HG03139 (cell line): ENCODE data around the gene SEMA4D.

Experiments
- ATAC-seq: cut with Tn5 transposase; IDR thresholded peaks from one replicate; pipeline ENCODE4 v1.9.1; 2021; ENCODE audit not compliant: unreplicated experiment

Gene SEMA4D

GRCh38 chr9:89528540-89528939, 30.6 kb upstream of the SEMA4D start:
- ATAC-seq = no peak

GRCh38 chr9:89528131-89528530, 30.2 kb upstream of the SEMA4D start:
- no peak for ATAC-seq

GRCh38 chr9:89527084-89527483, 29.2 kb upstream of the SEMA4D start:
- ATAC-seq = no peak

GRCh38 chr9:89526667-89527066, 28.8 kb upstream of the SEMA4D start:
- no peak for ATAC-seq

GRCh38 chr9:89525446-89526374, 27.8 kb upstream of the SEMA4D start:
- ATAC-seq = no peak

- no peak for ATAC-seq
These were observed 27.1 kb upstream of the SEMA4D start for GRCh38 chr9:89524963-89525362.

GRCh38 chr9:89523948-89524347, 26.0 kb upstream of the SEMA4D start:
- ATAC-seq = no peak

- ATAC-seq = no peak
These were observed 25.0 kb upstream of the SEMA4D start for GRCh38 chr9:89522959-89523285.

- ATAC-seq = peak; percentile 79
These were observed 24.5 kb upstream of the SEMA4D start for GRCh38 chr9:89522261-89522958.

GRCh38 chr9:89519366-89519805, 21.5 kb upstream of the SEMA4D start:
- no peak for ATAC-seq

- no peak for ATAC-seq
These were observed 20.8 kb upstream of the SEMA4D start for GRCh38 chr9:89518466-89519365.

- ATAC-seq = no peak
These were observed 17.5 kb upstream of the SEMA4D start for GRCh38 chr9:89515416-89515815.

- ATAC-seq = no peak
These were observed 17.0 kb upstream of the SEMA4D start for GRCh38 chr9:89514956-89515355.

- ATAC-seq = no peak
These were observed 16.4 kb upstream of the SEMA4D start for GRCh38 chr9:89514337-89514736.

- no peak for ATAC-seq
These were observed 15.9 kb upstream of the SEMA4D start for GRCh38 chr9:89513837-89514236.

GRCh38 chr9:89512382-89512781, 14.5 kb upstream of the SEMA4D start:
- no peak for ATAC-seq

- no peak for ATAC-seq
These were observed 11.2 kb upstream of the SEMA4D start for GRCh38 chr9:89508951-89509615.

- no peak for ATAC-seq
These were observed 8.0 kb upstream of the SEMA4D start for GRCh38 chr9:89505911-89506310.

GRCh38 chr9:89505048-89505447, 7.1 kb upstream of the SEMA4D start:
- ATAC-seq = no peak

- ATAC-seq = no peak
These were observed 4.8 kb upstream of the SEMA4D start for GRCh38 chr9:89502671-89503070.
